ENCODE measurements around the gene AIP.

- TF ChIP-seq, protein P1, sequence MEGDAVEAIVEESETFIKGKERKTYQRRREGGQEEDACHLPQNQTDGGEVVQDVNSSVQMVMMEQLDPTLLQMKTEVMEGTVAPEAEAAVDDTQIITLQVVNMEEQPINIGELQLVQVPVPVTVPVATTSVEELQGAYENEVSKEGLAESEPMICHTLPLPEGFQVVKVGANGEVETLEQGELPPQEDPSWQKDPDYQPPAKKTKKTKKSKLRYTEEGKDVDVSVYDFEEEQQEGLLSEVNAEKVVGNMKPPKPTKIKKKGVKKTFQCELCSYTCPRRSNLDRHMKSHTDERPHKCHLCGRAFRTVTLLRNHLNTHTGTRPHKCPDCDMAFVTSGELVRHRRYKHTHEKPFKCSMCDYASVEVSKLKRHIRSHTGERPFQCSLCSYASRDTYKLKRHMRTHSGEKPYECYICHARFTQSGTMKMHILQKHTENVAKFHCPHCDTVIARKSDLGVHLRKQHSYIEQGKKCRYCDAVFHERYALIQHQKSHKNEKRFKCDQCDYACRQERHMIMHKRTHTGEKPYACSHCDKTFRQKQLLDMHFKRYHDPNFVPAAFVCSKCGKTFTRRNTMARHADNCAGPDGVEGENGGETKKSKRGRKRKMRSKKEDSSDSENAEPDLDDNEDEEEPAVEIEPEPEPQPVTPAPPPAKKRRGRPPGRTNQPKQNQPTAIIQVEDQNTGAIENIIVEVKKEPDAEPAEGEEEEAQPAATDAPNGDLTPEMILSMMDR (IDR thresholded peaks at IDR 0.05): no peak
- no peak for TF ChIP-seq EP300 (IDR thresholded peaks at IDR 0.05)
- TF ChIP-seq POLR2AphosphoS5 (IDR thresholded peaks at IDR 0.05): no peak
Measured at GRCh38 chr11:67437809-67438157, 45.0 kb upstream of the AIP start.

All from suprapubic skin (tissue), 4 donors.